Stimulated activated CD8-positive, alpha-beta memory T cell treated with anti-CD3 and anti-CD28 coated beads, Interleukin-12 subunit alpha, Interleukin-12 subunit beta, amount 100 ng/mL, for 1 hour (primary cell): ENCODE data around the gene HDAC3.

Experiments
- DNase-seq: peaks from one replicate; pipeline ENCODE4 v3.0.0-alpha.2; 2020; ENCODE audit warnings: low read depth

Gene HDAC3

GRCh38 chr5:141602606-141603005, 34.0 kb downstream of the HDAC3 start:
- no peak for DNase-seq

DNA sequence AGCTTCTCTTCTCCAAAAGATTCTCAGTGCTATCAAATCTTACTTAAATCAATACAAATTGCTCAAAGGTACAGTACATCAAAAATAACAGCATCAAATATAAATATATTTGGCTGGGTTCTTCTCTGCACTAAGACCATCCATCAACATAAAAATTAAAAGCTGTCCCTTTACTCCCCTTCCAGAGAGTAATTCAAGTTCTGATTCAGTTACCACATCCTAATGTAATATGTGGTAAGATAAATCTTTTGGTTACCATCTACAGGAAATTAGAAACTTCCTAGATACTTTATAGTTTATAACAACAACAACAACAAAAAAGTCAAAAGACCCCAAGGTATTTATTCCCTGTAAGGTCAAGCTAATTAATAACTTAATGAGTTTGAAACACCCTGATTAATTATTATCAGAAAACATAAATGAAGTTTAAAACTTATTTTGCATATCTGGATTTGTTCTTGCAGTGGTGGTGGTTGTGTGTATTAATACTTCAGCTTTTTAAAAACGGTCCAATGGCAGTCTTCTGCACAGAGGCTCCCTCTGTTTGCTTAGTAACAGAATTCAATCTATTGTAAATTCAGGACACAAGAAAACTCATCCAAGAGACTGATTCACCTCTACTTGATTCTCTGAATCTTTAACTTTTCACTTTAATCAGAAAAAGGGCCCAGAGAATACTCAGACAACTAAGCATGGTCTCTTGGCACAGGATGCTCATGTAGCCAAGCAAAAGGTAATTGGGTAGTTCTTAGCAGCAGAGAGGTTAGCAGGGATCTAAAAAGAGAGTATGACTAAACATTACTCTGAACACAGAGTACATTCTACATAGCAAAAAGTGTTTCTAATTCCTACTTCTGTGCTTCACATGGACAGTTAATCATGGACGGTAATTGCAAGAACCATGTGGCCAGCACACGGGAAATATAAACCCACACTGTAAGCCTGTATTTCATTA, 38.0 kb downstream of the HDAC3 start:
- no peak for DNase-seq

DNA sequence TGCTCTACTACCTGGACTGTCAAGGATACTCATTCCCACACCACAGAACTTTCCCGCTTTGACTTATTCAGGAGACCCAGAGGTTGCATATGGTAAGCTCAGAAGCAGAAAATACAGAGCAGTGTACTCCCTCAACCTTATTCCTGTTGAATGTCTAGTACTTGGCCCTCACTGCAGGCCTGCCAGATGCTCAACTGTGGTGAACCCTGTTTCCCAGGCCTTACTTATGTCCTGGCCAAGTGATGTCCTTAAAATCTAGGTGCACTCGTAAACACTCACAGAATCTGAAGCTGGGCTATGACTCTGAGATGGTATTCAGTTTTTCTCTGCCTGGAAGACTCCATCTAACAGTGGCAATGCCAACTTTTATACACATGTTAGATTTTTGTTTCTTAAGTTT, 38.8 kb downstream of the HDAC3 start:
- DNase-seq: no peak

DNA sequence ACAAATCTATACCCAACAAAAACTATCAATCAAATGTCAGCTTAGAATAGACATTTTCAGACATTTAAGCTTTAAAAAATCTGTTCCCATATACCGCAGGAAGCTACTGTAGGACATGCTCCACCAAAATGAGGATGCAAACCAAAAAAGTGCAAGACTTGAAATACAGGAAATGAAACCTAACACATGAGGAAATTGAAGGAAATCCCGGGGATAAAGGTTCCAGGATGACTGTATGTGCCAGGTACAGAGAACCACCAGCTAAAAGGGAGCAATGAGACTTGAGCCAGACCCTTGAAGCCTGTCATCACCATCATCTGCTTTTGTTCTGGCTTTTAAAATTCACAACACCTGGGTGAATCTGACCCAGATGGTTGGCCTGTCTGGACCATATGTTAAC, 39.3 kb downstream of the HDAC3 start:
- no peak for DNase-seq

GRCh38 chr5:141596867-141597266, 39.8 kb downstream of the HDAC3 start:
- DNase-seq: no peak

DNA sequence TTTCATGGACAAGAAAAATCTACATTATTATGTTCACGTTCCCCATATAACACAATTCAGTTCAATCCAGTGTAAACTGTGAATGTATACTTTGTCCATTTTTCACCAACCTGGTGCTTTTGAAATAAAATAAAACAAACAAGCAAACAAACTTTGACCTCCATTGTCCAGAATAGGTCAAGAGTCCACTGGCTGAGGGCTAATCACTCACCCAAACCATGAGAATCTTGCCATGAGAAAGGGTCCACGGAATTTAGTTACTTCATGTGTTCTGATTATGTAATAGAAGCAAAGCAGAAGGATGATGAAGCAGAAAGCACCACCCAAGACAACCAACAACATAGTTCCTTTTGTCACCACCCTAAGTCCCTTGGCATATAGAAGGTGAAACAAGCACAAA, 46.5 kb downstream of the HDAC3 start:
- no peak for DNase-seq

- no peak for DNase-seq
These were observed 50.4 kb downstream of the HDAC3 start for GRCh38 chr5:141586246-141586645.

GRCh38 chr5:141585594-141585993, 51.1 kb downstream of the HDAC3 start:
- no peak for DNase-seq

GRCh38 chr5:141574122-141574510, 62.5 kb downstream of the HDAC3 start:
- DNase-seq: no peak

DNA sequence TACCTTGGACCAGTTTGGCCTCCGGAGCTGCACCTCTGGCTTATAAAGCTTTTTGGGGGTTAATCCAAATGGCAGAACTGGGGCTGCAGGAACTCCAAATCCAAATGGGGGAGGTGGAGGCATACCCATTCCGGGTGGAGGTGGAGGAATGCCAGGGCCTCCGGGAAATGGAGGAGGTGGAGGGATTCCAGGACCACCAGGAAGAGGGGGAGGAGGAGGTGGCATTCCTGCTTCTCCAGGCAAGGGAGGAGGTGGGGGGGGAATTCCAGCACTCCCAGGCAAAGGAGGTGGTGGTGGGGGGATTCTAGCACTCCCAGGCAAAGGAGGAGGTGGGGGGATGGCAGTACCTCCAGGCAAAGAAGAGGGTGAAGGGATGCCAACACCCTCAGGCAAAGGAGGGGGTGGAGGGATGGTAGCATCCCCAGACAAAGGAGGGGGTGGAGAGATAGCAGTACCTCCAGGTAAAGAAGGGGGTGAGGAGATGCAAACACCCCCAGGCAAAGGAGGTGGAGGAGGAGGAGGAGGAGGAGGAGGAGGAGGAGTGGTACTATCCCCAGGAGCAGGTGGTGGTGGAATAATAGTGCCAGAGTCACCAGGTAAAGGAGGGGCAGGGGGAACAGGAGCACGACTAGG, 63.0 kb downstream of the HDAC3 start:
- DNase-seq: no peak
